PFSK-1 (cell line): ENCODE results near the gene UPF1.

ENCODE experiments used
- FOXP2 ChIP-seq: optimal IDR thresholded peaks from 2 replicates; pipeline ENCODE3; 2011; ENCODE audit warnings: borderline replicate concordance, control low read depth, inconsistent platforms; ENCODE audit not compliant: insufficient read depth; ENCODE audit errors: extremely low read length, extremely low read depth
- POLR2AphosphoS5 ChIP-seq: IDR thresholded peaks from 2 replicates; pipeline ENCODE4 v1.6.1; 2012; ENCODE audit warnings: low read depth, mild to moderate bottlenecking, control low read depth, low read length, moderate library complexity
- REST ChIP-seq, 2 experiments: IDR thresholded peaks; 2 replicates each; pipeline versions ENCODE4 v1.6.1 to v1.8.0; 2011 to 2012; ENCODE audit warnings: low read depth in 2 of 2, low read length in 2 of 2, control low read depth in 1 of 2, inconsistent platforms in 1 of 2, mild to moderate bottlenecking in 1 of 2, moderate library complexity in 1 of 2; ENCODE audit not compliant: insufficient read depth in 1 of 2
- SIN3A ChIP-seq: IDR thresholded peaks from 2 replicates; pipeline ENCODE4 v1.6.1; 2012; ENCODE audit warnings: mild to moderate bottlenecking, low read length, moderate library complexity, borderline replicate concordance; ENCODE audit not compliant: insufficient read depth
- TAF1 ChIP-seq: IDR thresholded peaks from 2 replicates; pipeline ENCODE4 v1.6.1; 2012; ENCODE audit warnings: low read length, control low read depth, borderline replicate concordance; ENCODE audit not compliant: insufficient read depth

The UPF1 gene

GRCh38 chr19:18788529-18789421, 43.0 kb upstream of the UPF1 start:
- TF ChIP-seq REST (IDR thresholded peaks at IDR 0.05; ENCODE audit: insufficient read depth in 1 of 2, low read depth in 2 of 2, low read length in 2 of 2) (no peak), POLR2AphosphoS5 (no peak), TAF1 (no peak), SIN3A (no peak), FOXP2 (no peak)

- TF ChIP-seq SIN3A (no peak), TAF1 (no peak), FOXP2 (no peak)
Measured at GRCh38 chr19:18789422-18789869, 42.3 kb upstream of the UPF1 start.

GRCh38 chr19:18789883-18790565, 41.7 kb upstream of the UPF1 start:
- TF ChIP-seq FOXP2 (no peak), TAF1 (no peak), POLR2AphosphoS5 (no peak), REST (IDR thresholded peaks at IDR 0.05; ENCODE audit: insufficient read depth in 1 of 2, low read depth in 2 of 2, low read length in 2 of 2) (no peak)

- no peak for TF ChIP-seq REST (IDR thresholded peaks at IDR 0.05; ENCODE audit: insufficient read depth in 1 of 2, low read depth in 2 of 2, low read length in 2 of 2)
- TF ChIP-seq FOXP2: no peak
- TF ChIP-seq SIN3A: no peak
- TF ChIP-seq TAF1: no peak
Measured at GRCh38 chr19:18790566-18791314, 41.0 kb upstream of the UPF1 start, which contains the start of gene COMP. COMP (minus strand) TSS chr19:18791305; CDS start chr19:18791269, 36 bp downstream.

- TF ChIP-seq SIN3A: no peak
- no peak for TF ChIP-seq FOXP2
- no peak for TF ChIP-seq TAF1
Measured at GRCh38 chr19:18791315-18791678, 40.5 kb upstream of the UPF1 start.
